GM19328 (cell line): ENCODE data around the gene DMXL1.

Experiments used
- ATAC-seq: cut with Tn5 transposase; IDR thresholded peaks from one replicate; pipeline ENCODE4 v1.9.1; 2021; ENCODE audit warnings: mild to moderate bottlenecking, moderate library complexity; ENCODE audit not compliant: unreplicated experiment

DMXL1 gene

DNA sequence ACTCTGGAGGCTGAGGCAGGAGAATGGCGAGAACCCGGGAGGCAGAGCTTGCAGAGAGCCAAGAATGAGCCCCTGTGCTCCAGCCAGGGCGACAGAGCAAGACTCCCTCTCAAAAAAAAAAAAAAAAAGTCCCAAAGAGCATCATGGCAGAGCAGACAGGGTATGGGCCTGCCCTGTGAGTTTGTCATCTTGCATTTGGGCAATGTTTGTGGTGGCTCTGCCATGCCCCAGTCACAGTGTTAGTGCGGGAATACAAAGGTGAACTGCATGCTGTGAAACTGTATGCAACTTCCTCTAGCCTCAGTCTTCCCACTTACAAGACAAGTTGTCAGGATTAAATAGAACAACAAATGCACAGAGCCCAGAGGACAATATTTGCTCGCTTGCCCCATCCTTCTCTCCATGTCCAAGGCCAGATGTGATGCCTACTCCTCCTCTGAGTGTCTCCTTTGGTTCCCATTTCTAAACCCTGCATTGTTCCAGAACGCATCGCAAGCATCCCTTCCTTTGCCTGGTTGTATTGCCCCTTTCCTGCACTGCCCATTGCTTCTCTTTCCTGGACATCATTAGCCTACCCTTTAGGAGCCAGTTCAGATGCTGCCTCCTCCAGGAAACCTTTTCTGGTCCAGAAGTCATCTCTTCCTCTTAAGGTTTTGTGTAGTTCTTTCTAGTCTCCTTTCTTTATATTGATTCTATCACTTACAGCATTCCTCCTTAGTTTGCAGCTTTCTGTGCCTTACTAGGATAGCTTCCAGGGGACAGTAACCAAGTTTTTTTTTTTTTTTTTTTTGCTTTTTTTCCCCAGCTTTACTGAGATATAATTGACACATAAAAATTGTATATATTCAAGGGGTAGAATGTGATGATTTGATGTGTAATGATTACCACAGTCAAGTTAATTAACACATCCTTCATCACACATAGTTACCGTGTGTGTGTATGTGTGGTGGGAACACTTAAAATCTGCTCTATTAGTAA, 215.9 kb downstream of the DMXL1 start:
- ATAC-seq: no peak

DNA sequence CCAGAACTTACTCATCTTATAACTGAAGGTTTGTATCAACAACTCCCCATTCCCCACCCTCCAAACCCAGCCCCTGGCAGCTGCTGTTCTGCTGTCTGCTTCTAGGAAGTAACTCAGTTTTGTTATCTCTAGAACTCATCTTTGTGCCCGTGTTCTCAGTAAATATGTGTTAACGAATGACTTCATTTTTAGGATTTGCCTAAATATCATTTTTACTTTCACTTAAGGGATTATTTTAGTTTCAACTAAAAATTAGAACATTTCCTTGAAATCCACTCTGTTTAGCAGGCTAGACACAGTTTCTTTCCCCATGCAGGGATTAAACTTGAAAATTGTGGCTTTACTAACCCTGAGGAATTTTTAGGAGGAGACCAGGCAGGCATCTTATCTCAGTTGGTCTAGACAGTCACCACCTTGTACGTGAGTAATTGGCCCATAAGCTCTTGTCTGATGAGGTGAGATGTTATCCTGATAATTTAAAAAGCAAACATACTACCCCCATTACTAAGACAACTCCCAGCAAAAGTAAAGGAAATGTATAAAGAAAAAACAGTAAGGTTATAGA, 216.7 kb downstream of the DMXL1 start:
- ATAC-seq: peak; percentile 33

DNA sequence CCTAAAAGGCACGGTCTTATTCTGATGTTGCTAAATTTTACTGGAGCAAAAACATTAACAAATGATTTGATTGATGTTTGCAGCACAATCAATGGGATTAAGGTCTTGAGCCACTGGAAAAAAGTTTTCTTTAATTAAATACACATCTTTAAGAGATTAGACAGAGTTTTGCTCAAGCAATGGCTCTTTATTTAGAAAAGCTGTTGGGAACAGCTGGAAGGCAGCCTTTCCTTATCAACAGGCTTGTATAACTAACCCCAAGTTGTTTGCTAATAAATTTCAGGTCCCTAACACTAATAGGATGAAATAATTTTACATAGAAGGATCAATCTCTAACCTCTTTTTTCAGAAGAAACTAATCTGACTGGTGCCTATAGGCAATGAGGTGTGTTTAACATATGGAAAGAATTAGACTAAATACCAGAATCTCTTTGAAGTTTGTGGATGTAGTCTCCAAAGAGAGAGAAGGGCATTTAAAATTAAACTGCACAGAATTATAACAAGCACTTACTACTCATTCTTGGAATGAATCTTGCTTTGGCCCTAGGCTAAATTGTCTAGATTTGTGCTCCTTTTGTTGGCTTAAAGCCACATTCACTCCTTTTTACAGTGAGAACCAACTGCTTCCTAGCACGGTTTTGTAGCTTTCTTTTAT, 217.6 kb downstream of the DMXL1 start:
- ATAC-seq: no peak

DNA sequence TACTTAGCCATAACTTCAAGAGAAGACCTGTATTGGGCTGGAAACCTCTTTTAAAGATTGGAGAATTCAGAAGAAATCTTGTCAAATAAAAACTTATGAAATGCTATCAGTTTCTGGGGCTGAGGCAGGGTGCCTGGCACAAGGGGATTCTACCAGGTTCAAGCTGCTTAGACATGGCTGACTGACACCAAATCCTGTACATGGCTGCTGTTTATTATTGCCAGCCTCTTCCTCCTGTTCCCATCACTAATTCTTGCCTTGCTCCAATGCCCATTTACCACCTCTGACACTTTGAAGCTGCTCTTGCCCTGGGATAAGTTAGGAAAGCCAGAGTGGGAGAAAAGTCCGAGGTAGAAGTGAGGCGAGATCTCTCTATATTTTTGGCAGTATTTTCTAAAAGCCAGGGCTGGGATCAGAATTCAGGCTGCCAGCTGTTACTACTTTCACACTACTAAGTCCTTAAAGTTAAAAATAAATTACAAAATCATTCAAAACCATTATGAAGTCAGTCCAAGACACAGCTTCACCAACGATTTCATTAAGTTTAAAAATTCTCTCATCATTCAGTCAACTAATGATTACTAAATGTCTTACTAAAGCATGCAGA, 218.7 kb downstream of the DMXL1 start:
- ATAC-seq: no peak

DNA sequence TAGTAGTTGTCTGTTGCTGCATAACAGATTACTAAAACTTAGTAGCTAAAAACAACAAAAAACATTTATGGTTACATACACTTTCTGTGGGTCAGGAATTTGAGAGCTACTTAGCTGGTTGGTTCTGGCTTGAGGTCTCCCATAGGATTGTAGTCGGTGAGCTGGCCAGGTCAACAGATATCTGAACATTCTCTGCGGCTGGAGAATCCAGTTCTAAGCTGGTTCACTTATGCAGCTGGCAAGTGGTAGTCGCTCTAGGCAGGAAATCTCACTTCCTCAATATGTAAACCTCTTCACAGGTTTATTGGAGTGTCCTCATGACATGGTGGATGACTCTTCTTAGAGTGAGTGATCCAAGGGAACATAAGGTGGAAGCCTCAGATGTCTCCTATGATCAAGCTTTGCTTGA, 219.3 kb downstream of the DMXL1 start:
- peak; percentile 85 for ATAC-seq

DNA sequence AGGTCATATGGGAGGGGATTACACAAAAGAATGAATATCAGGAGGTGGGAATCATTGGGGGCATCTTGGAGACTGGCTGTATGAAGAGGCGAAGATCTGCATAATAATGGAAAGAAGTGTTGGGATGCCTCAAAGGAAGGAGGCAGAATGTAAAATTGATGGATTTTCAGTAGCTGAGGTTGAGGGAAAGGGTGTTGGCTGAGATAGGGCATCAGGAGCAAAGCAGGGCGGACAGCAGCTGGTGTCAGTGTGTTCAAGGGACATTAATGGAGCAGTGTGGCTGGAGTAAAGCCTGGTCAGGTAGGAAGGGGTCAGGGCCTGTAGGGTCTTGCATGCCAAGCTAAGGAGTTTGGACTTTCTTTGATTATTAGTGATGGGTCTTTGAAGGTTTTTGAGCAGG, 219.7 kb downstream of the DMXL1 start:
- no peak for ATAC-seq

DNA sequence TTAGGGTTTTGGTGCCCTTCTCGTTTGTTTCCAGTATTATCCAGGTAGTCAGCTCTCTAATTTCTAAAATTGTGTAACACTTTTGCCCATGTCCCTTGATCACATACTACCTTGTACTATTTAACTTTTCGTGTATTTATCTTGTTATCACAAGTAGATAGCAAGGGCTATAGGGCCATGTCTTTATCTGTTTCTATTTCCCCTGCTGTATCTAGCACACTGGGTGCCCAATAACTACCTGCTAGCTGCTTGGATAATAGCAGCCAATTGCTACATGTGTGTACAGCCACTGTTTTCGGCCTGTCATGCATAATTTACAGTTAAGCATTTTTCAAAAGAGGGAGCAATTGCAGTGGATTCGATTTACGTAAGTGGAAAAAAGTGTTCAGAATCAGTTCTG, 220.2 kb downstream of the DMXL1 start:
- ATAC-seq: no peak

DNA sequence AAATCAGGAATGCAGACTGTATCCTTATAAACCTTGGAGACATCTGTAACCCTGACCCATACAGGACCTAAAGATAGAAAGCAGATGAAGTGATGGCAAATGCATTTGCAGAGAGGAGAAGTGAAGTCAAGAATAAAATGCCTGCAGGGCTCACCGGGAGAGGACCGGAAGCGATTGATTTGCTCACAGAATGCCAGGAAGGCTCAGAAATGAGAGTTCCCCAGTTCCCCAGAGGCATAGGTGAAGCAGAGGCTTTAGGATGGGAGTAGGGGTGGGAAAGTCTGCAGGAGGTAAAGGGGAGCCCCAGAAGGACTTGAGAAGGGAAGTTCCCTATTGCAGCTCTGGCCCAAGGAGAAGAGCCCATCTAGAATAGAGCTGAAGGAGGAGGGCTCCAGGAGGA, 221.0 kb downstream of the DMXL1 start:
- ATAC-seq: no peak

DNA sequence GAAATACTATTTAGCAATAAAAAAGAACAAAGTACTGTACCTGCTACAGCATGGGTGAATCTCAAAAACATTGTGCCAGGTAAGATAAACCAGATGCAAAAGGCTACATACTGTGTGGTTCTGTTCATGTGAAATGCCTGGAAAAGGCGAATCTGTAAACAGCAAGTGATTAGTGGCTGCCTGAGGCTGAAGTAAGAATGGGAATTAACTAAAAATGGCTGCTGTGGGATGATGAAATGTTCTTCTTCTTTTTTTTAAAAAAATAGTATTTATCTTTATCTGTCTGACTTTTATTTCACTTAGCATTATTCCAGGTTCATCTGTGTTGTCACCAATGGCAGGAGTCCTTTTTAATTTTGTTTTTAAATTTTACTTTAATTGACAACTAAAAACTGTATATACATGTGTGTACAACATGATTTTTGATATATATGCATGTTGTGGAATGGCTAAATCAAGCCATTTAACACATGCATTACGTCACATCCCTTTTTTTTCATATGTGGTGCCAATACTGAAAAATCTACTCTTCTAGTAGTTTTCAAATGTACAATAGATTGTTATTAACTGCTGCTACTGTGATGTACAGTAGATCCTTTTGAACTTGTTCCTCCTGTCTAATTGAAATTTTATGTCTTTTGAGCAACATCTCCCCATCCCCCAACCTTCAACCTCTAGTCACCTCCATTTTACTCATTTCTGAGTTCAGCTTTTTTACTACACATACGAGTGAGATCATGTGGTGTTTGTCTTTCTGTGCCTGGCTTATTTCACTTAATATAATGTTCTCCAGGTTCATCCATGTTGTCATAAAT, 222.0 kb downstream of the DMXL1 start:
- ATAC-seq: no peak

DNA sequence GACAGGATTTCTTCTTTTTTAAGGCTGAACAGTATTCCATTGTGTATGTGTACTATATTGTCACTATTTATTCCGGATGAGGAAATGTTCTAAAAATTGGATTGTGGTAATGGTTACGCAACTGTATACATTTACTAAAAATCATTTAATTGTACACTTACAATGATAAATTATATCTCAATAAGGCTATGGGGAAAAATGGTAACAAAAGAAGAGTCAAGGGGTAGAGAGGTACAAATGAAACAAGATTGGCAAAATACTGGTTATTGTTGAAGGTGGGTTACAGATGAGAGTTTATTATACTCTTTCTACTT, 222.6 kb downstream of the DMXL1 start:
- ATAC-seq: no peak
